Measurements from ENCODE around the gene SMIM44.

SMIM44 gene

DNA sequence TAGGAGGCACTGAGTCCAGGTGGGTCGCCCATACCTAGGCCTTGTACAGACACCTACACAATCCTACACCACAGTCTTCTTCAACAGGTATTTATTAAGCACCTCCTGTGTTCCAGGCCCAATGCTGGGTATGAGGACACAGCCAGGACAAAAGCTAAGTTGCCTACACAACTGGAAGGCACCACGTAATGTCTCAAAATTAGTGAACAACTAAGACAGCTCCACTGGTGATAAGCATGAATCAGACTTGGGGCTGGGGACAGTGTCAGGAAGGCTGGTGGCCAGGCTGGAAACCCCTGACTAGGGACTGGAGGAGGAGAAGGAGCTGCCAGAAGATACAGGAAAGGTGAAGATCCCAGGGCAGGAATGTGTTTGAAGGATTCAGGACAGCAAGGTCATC is 5.3 kb downstream of the SMIM44 start:
- Histone ChIP-seq H3K4me1 (no peaks in the 10 kb centered on the region), H3K79me2 (no peaks in the 10 kb centered on the region), H3K4me3 (ENCODE audit: low read depth, low read length) (no peak overlapping the region), H3K9me3 (ENCODE audit: control insufficient read depth, low read length) (no peaks in the 10 kb centered on the region), H3K4me2 (ENCODE audit: low read length) (no peak overlapping the region), H3K27me3 (ENCODE audit: control insufficient read depth, insufficient read depth, low read length) (no peaks in the 10 kb centered on the region), H3K27ac (no peak overlapping the region), H2AFZ (no peak overlapping the region), H3K36me3 (ENCODE audit: control insufficient read depth, insufficient read depth, low read length) (no peaks in the 10 kb centered on the region), H3K9ac (no peak overlapping the region)
- TF ChIP-seq, protein P1, sequence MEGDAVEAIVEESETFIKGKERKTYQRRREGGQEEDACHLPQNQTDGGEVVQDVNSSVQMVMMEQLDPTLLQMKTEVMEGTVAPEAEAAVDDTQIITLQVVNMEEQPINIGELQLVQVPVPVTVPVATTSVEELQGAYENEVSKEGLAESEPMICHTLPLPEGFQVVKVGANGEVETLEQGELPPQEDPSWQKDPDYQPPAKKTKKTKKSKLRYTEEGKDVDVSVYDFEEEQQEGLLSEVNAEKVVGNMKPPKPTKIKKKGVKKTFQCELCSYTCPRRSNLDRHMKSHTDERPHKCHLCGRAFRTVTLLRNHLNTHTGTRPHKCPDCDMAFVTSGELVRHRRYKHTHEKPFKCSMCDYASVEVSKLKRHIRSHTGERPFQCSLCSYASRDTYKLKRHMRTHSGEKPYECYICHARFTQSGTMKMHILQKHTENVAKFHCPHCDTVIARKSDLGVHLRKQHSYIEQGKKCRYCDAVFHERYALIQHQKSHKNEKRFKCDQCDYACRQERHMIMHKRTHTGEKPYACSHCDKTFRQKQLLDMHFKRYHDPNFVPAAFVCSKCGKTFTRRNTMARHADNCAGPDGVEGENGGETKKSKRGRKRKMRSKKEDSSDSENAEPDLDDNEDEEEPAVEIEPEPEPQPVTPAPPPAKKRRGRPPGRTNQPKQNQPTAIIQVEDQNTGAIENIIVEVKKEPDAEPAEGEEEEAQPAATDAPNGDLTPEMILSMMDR (IDR thresholded peaks at IDR 0.05) = no peak

DNA sequence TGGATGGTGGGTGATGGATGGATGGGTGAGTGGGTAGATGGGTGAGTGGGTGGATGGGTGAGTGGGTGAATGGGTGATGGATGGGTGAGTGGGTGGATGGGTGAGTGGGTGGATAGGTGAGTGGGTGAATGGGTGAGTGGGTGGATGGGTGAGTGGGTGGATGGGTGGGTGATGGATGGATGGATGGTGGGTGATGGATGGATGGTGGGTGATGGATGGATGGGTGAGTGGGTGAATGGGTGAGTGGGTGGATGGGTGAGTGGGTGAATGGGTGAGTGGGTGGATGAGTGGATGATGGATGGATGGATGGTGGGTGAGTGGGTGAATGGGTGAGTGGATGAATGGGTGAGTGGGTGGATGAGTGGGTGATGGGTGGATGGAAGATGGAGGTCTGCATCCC is 5.7 kb downstream of the SMIM44 start:
- Histone ChIP-seq H3K27ac (no peak overlapping the region), H2AFZ (no peak overlapping the region), H3K4me2 (ENCODE audit: low read length) (no peak overlapping the region), H3K27me3 (ENCODE audit: control insufficient read depth, insufficient read depth, low read length) (no peaks in the 10 kb centered on the region), H3K4me1 (no peaks in the 10 kb centered on the region), H3K9ac (no peak overlapping the region), H3K4me3 (ENCODE audit: low read depth, low read length) (no peak overlapping the region), H3K9me3 (ENCODE audit: control insufficient read depth, low read length) (no peaks in the 10 kb centered on the region), H3K36me3 (ENCODE audit: control insufficient read depth, insufficient read depth, low read length) (no peaks in the 10 kb centered on the region), H3K79me2 (no peaks in the 10 kb centered on the region)
- TF ChIP-seq, protein P1 (IDR thresholded peaks at IDR 0.05) = no peak

DNA sequence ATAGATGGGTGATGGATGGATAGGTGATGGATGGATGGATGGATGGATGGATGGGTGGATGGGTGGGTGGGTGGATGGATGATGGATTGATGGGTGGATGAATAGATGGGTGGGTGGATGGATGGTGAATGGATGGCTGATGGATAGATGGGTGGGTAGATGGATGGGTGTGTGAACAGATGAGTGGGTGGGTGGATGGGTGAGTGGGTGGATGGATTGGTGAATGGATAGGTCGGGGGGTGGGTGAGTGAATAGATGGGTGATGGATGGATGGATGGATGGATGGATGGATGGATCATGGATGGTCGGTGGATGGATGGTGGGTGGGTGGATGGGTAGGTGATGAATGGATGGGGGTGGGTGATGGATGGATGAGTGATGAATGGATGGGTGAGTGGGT is 6.4 kb downstream of the SMIM44 start:
- TF ChIP-seq, protein P1 (IDR thresholded peaks at IDR 0.05) = no peak
- no peaks in the 10 kb centered on the region for H3K4me1 ChIP-seq
- no peaks in the 10 kb centered on the region for H3K9me3 ChIP-seq (ENCODE audit: control insufficient read depth, low read length)
- H3K36me3 ChIP-seq (ENCODE audit: control insufficient read depth, insufficient read depth, low read length) = no peaks in the 10 kb centered on the region
- H3K9ac ChIP-seq = no peak overlapping the region
- H3K79me2 ChIP-seq = no peaks in the 10 kb centered on the region
- no peak overlapping the region for H3K4me3 ChIP-seq (ENCODE audit: low read depth, low read length)
- no peak overlapping the region for H2AFZ ChIP-seq
- H3K4me2 ChIP-seq (ENCODE audit: low read length) = no peak overlapping the region
- H3K27ac ChIP-seq = no peak overlapping the region
- no peaks in the 10 kb centered on the region for H3K27me3 ChIP-seq (ENCODE audit: control insufficient read depth, insufficient read depth, low read length)

DNA sequence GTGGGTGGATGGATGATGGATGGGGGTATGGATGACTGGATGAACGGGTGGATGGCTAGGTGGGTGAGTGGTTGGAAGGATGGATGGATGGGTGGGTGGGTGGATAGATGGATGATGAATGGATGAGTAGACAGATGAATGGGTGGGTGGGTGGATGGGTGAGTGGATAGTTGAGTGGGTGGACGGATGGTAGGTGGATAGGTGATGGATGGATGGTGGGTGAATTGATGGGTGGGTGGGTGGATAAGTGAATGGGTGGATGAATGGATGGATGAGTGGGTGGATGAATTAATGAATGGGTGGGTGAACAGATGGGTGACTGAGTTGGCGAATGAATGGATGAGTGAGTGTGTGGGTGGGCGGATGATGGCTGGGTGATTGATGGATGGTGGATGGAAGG is 7.8 kb downstream of the SMIM44 start:
- no peaks in the 10 kb centered on the region for H3K27me3 ChIP-seq (ENCODE audit: control insufficient read depth, insufficient read depth, low read length)

DNA sequence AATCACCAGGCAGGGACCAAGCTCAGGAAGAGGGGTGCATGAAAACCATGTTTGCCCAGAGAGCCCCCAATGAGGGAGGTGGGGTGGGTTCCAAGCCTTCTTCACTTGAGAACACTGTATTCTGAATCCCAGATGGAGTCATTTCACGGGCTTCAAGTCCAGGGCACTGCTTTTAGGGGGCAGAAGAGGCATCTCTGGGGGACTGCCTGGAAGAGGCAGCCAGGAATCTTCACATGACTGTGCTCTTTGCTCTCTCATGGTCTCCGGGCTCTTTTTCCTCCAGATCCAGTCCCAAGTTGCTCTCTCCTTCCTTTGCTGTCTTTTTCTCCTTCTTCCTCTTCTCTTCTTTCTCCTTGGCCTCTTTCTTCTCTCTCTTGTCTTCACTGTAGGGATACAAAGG is 8.6 kb downstream of the SMIM44 start:
- no peak overlapping the region for H3K4me3 ChIP-seq (ENCODE audit: low read depth, low read length)
- no peak overlapping the region for H3K27ac ChIP-seq
- no peak overlapping the region for H3K4me2 ChIP-seq (ENCODE audit: low read length)
- no peaks in the 10 kb centered on the region for H3K4me1 ChIP-seq
- H2AFZ ChIP-seq = no peak overlapping the region
- H3K79me2 ChIP-seq = no peaks in the 10 kb centered on the region
- H3K9me3 ChIP-seq (ENCODE audit: control insufficient read depth, low read length) = no peaks in the 10 kb centered on the region
- H3K9ac ChIP-seq = no peak overlapping the region
- H3K36me3 ChIP-seq (ENCODE audit: control insufficient read depth, insufficient read depth, low read length) = no peaks in the 10 kb centered on the region
- TF ChIP-seq, protein P1 (IDR thresholded peaks at IDR 0.05) = no peak
- no peaks in the 10 kb centered on the region for H3K27me3 ChIP-seq (ENCODE audit: control insufficient read depth, insufficient read depth, low read length)

More for the DNA sequence above, 7.8 kb downstream of the SMIM44 start:
- Histone ChIP-seq H3K4me1 (no peaks in the 10 kb centered on the region), H2AFZ (no peak overlapping the region), H3K36me3 (ENCODE audit: control insufficient read depth, insufficient read depth, low read length) (no peaks in the 10 kb centered on the region), H3K79me2 (no peaks in the 10 kb centered on the region), H3K9me3 (ENCODE audit: control insufficient read depth, low read length) (no peaks in the 10 kb centered on the region), H3K4me2 (ENCODE audit: low read length) (no peak overlapping the region), H3K9ac (no peak overlapping the region), H3K4me3 (ENCODE audit: low read depth, low read length) (no peak overlapping the region), H3K27ac (no peak overlapping the region)
- TF ChIP-seq, protein P1 (IDR thresholded peaks at IDR 0.05) = no peak
